PC-9 (cell line): ENCODE data around the gene LRRK1.

Source experiments
- EZH2 ChIP-seq: fragments of 200-600 bp; sonication (generic); IDR thresholded peaks from 2 replicates; pipeline ENCODE4 v1.8.0; 2017; ENCODE audit warnings: antibody characterized with exemption, low read depth
- TF ChIP-seq, protein P1 (sequence below): fragments of 200-600 bp; sonication (generic); conservative IDR thresholded peaks from 2 replicates; pipeline ENCODE4 v1.6.1; 2017; ENCODE audit warnings: mixed run types, antibody characterized with exemption, mild to moderate bottlenecking, moderate library complexity

DNA sequence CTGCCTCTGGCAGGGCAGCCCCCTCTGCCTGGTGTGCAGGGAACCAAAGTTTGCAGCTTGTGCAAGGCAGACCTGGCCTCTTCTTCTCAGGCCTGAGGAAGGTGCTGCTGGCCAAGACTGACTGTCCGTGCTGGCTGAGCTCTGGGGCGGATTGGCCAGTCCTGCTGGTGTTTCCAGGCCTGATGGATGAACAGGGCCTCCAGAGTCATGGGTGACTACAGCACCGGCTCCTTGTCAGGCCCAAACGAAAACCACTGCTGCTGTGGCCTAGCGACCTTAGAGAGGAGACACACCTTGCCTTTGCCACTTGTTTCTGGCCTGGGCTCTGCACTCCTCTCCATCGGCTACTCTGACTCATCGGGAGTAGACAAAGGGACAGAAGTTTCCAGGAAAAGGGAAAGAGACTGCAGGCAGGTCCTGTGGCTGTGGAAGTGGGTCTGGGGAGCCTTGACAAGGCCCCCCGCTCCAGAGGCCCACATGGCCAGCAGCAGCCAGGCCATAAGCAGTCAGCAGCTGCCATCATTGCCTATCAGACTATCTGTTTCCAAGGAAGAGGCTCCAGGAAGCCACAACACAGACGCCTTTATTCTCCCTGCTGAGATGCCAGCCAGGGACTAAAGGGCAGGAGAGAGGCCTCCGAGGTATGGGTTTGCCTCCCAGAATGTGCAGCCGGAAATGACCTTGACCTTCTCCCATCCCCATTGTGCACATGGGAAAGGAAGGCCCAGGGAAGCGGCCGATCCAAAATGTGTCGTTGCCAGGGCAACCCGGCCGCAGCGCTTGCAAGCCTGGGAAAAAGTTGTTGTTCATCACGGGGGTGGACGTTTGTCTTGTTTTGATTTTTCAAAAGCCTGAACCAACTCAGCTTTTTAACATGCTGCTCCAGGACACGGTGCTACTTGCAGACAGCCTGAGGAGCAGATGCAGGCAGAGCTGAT lies 172.2 kb downstream of the LRRK1 start:
- TF ChIP-seq, protein P1, sequence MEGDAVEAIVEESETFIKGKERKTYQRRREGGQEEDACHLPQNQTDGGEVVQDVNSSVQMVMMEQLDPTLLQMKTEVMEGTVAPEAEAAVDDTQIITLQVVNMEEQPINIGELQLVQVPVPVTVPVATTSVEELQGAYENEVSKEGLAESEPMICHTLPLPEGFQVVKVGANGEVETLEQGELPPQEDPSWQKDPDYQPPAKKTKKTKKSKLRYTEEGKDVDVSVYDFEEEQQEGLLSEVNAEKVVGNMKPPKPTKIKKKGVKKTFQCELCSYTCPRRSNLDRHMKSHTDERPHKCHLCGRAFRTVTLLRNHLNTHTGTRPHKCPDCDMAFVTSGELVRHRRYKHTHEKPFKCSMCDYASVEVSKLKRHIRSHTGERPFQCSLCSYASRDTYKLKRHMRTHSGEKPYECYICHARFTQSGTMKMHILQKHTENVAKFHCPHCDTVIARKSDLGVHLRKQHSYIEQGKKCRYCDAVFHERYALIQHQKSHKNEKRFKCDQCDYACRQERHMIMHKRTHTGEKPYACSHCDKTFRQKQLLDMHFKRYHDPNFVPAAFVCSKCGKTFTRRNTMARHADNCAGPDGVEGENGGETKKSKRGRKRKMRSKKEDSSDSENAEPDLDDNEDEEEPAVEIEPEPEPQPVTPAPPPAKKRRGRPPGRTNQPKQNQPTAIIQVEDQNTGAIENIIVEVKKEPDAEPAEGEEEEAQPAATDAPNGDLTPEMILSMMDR = no peak
- no peak for TF ChIP-seq EZH2
